ENCODE measurements around the gene ZNF837. TPM values are rescaled to one million over a fixed set of nuclear protein-coding genes. Genes with fewer than 3 reads are reported as not detected.
A peak's percentile ranks its signal among the peaks of the same experiment; 100 is the strongest.
"Not testable (repeated sequence)": the region's sequence is repeated elsewhere in the genome, so short reads cannot be mapped to it uniquely, and the experiment has no call there.

The ZNF837 gene
- total RNA-seq, 1 experiment from 2014 or later, result 4.9 TPM

- ChIA-PET CTCF (interaction anchor here (0.7 to 1.0 kb wide), 5 partner anchors 13 to 112 kb away, joined by 3 to 7 read pairs (median 5); partner anchors contain the start of genes ZBTB45 and ZNF324B), POLR2A (interaction anchor here (1.0 to 1.4 kb wide), 2 partner anchors 12 to 43 kb away, joined by 6 to 7 read pairs; partner anchors contain the start of genes RNF225 and ZNF324B)
- peak; percentile 3 for ATAC-seq
- H3K36me3 Mint-ChIP-seq, result peaks cover 4% of the 10 kb centered on the region
- H3K4me3 Mint-ChIP-seq, result peak overlapping the region; percentile 91
- peaks cover 14% of the 10 kb centered on the region for H3K27me3 Mint-ChIP-seq (ENCODE audit: low read depth)
- H3K27ac Mint-ChIP-seq, result peak overlapping the region; percentile 93; the same call in 1 of the 2 replicates
- no peak for DNase-seq (ENCODE audit: low spot score)
- H3K9me3 Mint-ChIP-seq, result no peaks in the 10 kb centered on the region
- H3K4me1 Mint-ChIP-seq, result peaks cover 18% of the 10 kb centered on the region
- no peak for TF ChIP-seq ZNF423 (CRISPR knock-in tag; IDR thresholded peaks at IDR 0.05)
- no peak for TF ChIP-seq KAT7 (CRISPR knock-in tag; IDR thresholded peaks at IDR 0.05; ENCODE audit: borderline replicate concordance)
- no peak for TF ChIP-seq ZNF416 (CRISPR knock-in tag; IDR thresholded peaks at IDR 0.05)
- no peak for TF ChIP-seq RELA (CRISPR knock-in tag; IDR thresholded peaks at IDR 0.05; ENCODE audit: borderline replicate concordance)
- TF ChIP-seq JUN (CRISPR knock-in tag; IDR thresholded peaks at IDR 0.05), result no peak
Measured at GRCh38 chr19:58407658-58408151, 26.9 kb upstream of the ZNF837 start.

GRCh38 chr19:58406818-58407657, 26.2 kb upstream of the ZNF837 start:
- TF ChIP-seq HMGA2 (CRISPR knock-in tag; IDR thresholded peaks at IDR 0.05) (no peak), ZNF532 (CRISPR knock-in tag; IDR thresholded peaks at IDR 0.05; ENCODE audit: borderline replicate concordance) (no peak), RORB (CRISPR knock-in tag; IDR thresholded peaks at IDR 0.05) (no peak), ZNF317 (CRISPR knock-in tag; IDR thresholded peaks at IDR 0.05; ENCODE audit: borderline replicate concordance, low read depth) (no peak)
- TF ChIP-seq, protein P1, sequence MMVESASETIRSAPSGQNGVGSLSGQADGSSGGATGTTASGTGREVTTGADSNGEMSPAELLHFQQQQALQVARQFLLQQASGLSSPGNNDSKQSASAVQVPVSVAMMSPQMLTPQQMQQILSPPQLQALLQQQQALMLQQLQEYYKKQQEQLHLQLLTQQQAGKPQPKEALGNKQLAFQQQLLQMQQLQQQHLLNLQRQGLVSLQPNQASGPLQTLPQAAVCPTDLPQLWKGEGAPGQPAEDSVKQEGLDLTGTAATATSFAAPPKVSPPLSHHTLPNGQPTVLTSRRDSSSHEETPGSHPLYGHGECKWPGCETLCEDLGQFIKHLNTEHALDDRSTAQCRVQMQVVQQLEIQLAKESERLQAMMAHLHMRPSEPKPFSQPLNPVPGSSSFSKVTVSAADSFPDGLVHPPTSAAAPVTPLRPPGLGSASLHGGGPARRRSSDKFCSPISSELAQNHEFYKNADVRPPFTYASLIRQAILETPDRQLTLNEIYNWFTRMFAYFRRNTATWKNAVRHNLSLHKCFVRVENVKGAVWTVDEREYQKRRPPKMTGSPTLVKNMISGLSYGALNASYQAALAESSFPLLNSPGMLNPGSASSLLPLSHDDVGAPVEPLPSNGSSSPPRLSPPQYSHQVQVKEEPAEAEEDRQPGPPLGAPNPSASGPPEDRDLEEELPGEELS (CRISPR knock-in tag; IDR thresholded peaks at IDR 0.05), result no peak
- TF ChIP-seq, protein P2, sequence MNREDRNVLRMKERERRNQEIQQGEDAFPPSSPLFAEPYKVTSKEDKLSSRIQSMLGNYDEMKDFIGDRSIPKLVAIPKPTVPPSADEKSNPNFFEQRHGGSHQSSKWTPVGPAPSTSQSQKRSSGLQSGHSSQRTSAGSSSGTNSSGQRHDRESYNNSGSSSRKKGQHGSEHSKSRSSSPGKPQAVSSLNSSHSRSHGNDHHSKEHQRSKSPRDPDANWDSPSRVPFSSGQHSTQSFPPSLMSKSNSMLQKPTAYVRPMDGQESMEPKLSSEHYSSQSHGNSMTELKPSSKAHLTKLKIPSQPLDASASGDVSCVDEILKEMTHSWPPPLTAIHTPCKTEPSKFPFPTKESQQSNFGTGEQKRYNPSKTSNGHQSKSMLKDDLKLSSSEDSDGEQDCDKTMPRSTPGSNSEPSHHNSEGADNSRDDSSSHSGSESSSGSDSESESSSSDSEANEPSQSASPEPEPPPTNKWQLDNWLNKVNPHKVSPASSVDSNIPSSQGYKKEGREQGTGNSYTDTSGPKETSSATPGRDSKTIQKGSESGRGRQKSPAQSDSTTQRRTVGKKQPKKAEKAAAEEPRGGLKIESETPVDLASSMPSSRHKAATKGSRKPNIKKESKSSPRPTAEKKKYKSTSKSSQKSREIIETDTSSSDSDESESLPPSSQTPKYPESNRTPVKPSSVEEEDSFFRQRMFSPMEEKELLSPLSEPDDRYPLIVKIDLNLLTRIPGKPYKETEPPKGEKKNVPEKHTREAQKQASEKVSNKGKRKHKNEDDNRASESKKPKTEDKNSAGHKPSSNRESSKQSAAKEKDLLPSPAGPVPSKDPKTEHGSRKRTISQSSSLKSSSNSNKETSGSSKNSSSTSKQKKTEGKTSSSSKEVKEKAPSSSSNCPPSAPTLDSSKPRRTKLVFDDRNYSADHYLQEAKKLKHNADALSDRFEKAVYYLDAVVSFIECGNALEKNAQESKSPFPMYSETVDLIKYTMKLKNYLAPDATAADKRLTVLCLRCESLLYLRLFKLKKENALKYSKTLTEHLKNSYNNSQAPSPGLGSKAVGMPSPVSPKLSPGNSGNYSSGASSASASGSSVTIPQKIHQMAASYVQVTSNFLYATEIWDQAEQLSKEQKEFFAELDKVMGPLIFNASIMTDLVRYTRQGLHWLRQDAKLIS (CRISPR knock-in tag; IDR thresholded peaks at IDR 0.05; ENCODE audit: borderline replicate concordance), result no peak
- H3K9me3 Mint-ChIP-seq, result no peaks in the 10 kb centered on the region
- H3K27ac Mint-ChIP-seq, result peak overlapping the region; percentile 85; the same call in 1 of the 2 replicates
- POLR2A ChIA-PET, result interaction anchor here (1.4 kb wide), 1 partner anchor 11 kb away, joined by 6 read pairs; the partner anchor contains the start of gene RNF225
- peaks cover 14% of the 10 kb centered on the region for H3K27me3 Mint-ChIP-seq (ENCODE audit: low read depth)
- ATAC-seq (peak; percentile 12), DNase-seq (ENCODE audit: low spot score) (no peak)
- peaks cover 4% of the 10 kb centered on the region for H3K36me3 Mint-ChIP-seq
- CTCF ChIA-PET, result interaction anchor here (0.7 to 0.9 kb wide), 2 partner anchors 13 to 68 kb away, joined by 3 to 5 read pairs; no protein-coding TSS in a partner anchor
- peak overlapping the region; percentile 91 for H3K4me3 Mint-ChIP-seq
- H3K4me1 Mint-ChIP-seq, result peaks cover 18% of the 10 kb centered on the region

DNA sequence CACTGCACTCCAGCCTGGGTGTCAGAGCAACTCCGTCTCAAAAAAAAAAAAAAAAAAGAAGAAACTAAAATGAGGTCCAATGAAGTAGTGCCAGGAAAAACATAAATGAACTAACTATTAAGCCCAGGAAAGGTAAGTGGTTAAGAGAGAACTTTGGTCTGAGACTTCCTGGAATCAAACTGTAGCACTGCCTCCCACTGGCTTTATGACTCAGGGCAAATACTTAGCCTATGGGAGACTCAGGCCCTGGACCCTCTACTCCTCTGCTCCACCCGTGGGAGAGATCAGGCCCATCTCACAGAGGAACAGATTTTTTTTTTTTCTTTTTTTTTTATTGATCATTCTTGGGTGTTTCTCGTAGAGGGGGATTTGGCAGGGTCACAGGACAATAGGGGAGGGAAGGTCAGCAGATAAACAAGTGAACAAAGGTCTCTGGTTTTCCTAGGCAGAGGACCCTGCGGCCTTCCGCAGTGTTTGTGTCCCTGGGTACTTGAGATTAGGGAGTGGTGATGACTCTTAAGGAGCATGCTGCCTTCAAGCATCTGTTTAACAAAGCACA, 23.2 kb upstream of the ZNF837 start:
- ChIA-PET POLR2A (interaction anchor here (0.6 kb wide), 1 partner anchor 61 kb away, joined by 3 read pairs; no protein-coding TSS in a partner anchor), CTCF (interaction anchor here (1.1 kb wide), 1 partner anchor 42 kb away, joined by 3 read pairs; the partner anchor contains the start of gene ZNF497)
- not testable (repeated sequence) for H3K27ac Mint-ChIP-seq; H3K4me3 Mint-ChIP-seq; H3K36me3 Mint-ChIP-seq; H3K9me3 Mint-ChIP-seq; ATAC-seq; DNase-seq (ENCODE audit: low spot score)
- Mint-ChIP-seq H3K27me3 (ENCODE audit: low read depth) (peaks cover 22% of the 10 kb centered on the region), H3K4me1 (peaks cover 22% of the 10 kb centered on the region)
